ENCODE measurements around the gene FBXL13. TPM values are rescaled to one million over a fixed set of nuclear protein-coding genes. Genes with fewer than 3 reads are reported as not detected.
"Not testable (repeated sequence)": the region's sequence is repeated elsewhere in the genome, so short reads cannot be mapped to it uniquely, and the experiment has no call there.

Gene FBXL13
- polyA plus RNA-seq, 1 of the 3 experiments (the other 2 are of a cell fraction) = 1.1 TPM

DNA sequence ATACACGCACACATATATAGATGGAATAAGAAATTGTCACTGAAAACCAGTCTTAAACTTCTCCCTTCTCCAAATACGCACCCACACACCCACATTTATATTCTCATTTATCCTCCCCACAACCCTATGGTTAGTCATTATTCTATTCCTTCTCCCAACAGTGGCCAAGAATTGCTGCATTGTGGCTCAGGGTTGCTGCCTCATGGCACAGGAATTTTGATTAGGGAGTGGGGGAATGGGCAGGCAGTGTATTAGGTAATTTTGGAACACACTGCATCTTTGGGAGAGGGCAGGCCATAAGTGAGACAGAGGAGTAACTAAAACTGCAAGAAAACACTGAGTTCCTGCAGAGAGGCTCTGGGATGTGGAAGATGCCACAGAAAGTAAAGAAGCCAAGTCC is 38.6 kb upstream of the FBXL13 start (continued):
- TF ChIP-seq GATA2 (CRISPR knock-in tag; IDR thresholded peaks at IDR 0.05) = no peak
- TF ChIP-seq YY1 (IDR thresholded peaks at IDR 0.05; ENCODE audit: low read depth) = no peak
- TF ChIP-seq EP300 (IDR thresholded peaks at IDR 0.05; ENCODE audit: borderline replicate concordance in 1 of 2, low read depth in 1 of 2, low read length in 1 of 2) = no peak
- peak; percentile 68 for TF ChIP-seq TEAD4 (IDR thresholded peaks at IDR 0.05; ENCODE audit: borderline replicate concordance, insufficient read depth)
- TF ChIP-seq, protein P1, sequence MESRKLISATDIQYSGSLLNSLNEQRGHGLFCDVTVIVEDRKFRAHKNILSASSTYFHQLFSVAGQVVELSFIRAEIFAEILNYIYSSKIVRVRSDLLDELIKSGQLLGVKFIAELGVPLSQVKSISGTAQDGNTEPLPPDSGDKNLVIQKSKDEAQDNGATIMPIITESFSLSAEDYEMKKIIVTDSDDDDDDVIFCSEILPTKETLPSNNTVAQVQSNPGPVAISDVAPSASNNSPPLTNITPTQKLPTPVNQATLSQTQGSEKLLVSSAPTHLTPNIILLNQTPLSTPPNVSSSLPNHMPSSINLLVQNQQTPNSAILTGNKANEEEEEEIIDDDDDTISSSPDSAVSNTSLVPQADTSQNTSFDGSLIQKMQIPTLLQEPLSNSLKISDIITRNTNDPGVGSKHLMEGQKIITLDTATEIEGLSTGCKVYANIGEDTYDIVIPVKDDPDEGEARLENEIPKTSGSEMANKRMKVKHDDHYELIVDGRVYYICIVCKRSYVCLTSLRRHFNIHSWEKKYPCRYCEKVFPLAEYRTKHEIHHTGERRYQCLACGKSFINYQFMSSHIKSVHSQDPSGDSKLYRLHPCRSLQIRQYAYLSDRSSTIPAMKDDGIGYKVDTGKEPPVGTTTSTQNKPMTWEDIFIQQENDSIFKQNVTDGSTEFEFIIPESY (IDR thresholded peaks at IDR 0.05; ENCODE audit: borderline replicate concordance, low read depth) = no peak
- no peak for TF ChIP-seq RFX5 (IDR thresholded peaks at IDR 0.05; ENCODE audit: low read length)
- TF ChIP-seq FOXM1 (IDR thresholded peaks at IDR 0.05; ENCODE audit: low read depth) = no peak

DNA sequence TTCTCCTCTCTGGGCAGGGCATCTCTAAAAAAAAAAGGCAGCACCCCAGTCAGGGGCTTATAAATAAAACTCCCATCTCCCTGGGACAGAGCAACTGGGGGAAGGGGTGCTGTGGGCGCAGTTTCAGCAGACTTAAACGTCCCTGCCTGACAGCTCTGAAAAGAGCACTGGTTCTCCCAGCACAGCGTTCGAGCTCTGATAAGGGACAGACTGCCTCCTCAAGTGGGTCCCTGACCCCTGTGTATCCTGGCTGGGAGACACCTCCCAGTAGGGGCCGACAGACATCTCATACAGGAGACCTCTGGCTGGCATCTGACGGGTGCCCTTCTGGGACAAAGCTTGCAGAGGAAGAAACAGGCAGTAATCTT is 32.1 kb upstream of the FBXL13 start:
- H3K4me1 ChIP-seq (ENCODE audit: control insufficient read depth in 1 of 2, insufficient read depth in 2 of 2, low read depth in 1 of 2, low read length in 1 of 2); H3K9ac ChIP-seq; H3K4me3 ChIP-seq (ENCODE audit: low read depth in 2 of 2, low read length in 1 of 2); H3K27ac ChIP-seq (ENCODE audit: low read depth in 2 of 2, low read length in 1 of 2); POLR2A ChIA-PET; H3K79me2 ChIP-seq (ENCODE audit: insufficient read depth); DNase-seq; H3K4me2 ChIP-seq; H3K9me2 ChIP-seq; H4K20me1 ChIP-seq (ENCODE audit: insufficient read depth); H3K9me3 ChIP-seq; H2AFZ ChIP-seq (ENCODE audit: low read depth); H3K27me3 ChIP-seq (ENCODE audit: insufficient read depth): not testable (repeated sequence)
- H3K36me3 ChIP-seq (replicated peaks in 1 of 2; ENCODE audit: control insufficient read depth in 1 of 2, insufficient read depth in 2 of 2, low read length in 1 of 2) = peaks cover 29 to 60% of the 10 kb centered on the region in 2 experiments
- H3F3A ChIP-seq (replicated peaks; ENCODE audit: insufficient read depth) = peaks cover 16% of the 10 kb centered on the region
- CTCF ChIA-PET = interaction anchor here (1.4 kb wide), 1 partner anchor 13 kb away, joined by 3 read pairs; no protein-coding TSS in a partner anchor
- WGBS (ENCODE audit: low lambda C conversion rate) = 94% methylated on average over 6 of the region's 6 CpGs

- Histone ChIP-seq H4K20me1 (ENCODE audit: insufficient read depth) (no peaks in the 10 kb centered on the region), H3K4me3 (ENCODE audit: low read depth in 2 of 2, low read length in 1 of 2) (no peak overlapping the region), H3K9ac (no peak overlapping the region), H3K4me2 (no peak overlapping the region), H3K27ac (ENCODE audit: low read depth in 2 of 2, low read length in 1 of 2) (no peak overlapping the region), H3K79me2 (ENCODE audit: insufficient read depth) (no peaks in the 10 kb centered on the region), H3K4me1 (ENCODE audit: control insufficient read depth in 1 of 2, insufficient read depth in 2 of 2, low read depth in 1 of 2, low read length in 1 of 2) (no peaks in the 10 kb centered on the region), H2AFZ (ENCODE audit: low read depth) (no peak overlapping the region), H3F3A (replicated peaks; ENCODE audit: insufficient read depth) (peaks cover 16% of the 10 kb centered on the region), H3K9me2 (no peaks in the 10 kb centered on the region), H3K36me3 (replicated peaks in 1 of 2; ENCODE audit: control insufficient read depth in 1 of 2, insufficient read depth in 2 of 2, low read length in 1 of 2) (peaks cover 34 to 59% of the 10 kb centered on the region in 2 experiments), H3K9me3 (no peaks in the 10 kb centered on the region), H3K27me3 (ENCODE audit: insufficient read depth) (no peaks in the 10 kb centered on the region)
- WGBS (ENCODE audit: low lambda C conversion rate) = 97% methylated on average over 10 of the region's 12 CpGs
- CTCF ChIA-PET = interaction anchor here (1.2 to 1.4 kb wide), 2 partner anchors 13 to 170 kb away, joined by 3 to 4 read pairs; no protein-coding TSS in a partner anchor
- DNase-seq = no peak
- POLR2A ChIA-PET = interaction anchor here (0.6 to 1.3 kb wide), 2 partner anchors 43 to 357 kb away, joined by 4 to 6 read pairs; partner anchors contain the start of genes FAM185A and NAPEPLD
- TF ChIP-seq GATA2 (CRISPR knock-in tag; IDR thresholded peaks at IDR 0.05) = no peak
- TF ChIP-seq RFX5 (IDR thresholded peaks at IDR 0.05; ENCODE audit: low read length) = no peak
- TF ChIP-seq JUND (IDR thresholded peaks at IDR 0.05) = no peak
- TF ChIP-seq YY1 (IDR thresholded peaks at IDR 0.05; ENCODE audit: low read depth) = no peak
- TF ChIP-seq SIN3A (IDR thresholded peaks at IDR 0.05; ENCODE audit: borderline replicate concordance, low read depth, low read length) = no peak
- TF ChIP-seq TAF1 (IDR thresholded peaks at IDR 0.05; ENCODE audit: borderline replicate concordance, low read depth, low read length) = no peak
- TF ChIP-seq POLR2AphosphoS5 (IDR thresholded peaks at IDR 0.05; ENCODE audit: low read depth, low read length) = no peak
- TF ChIP-seq USF2 (IDR thresholded peaks at IDR 0.05; ENCODE audit: borderline replicate concordance, low read depth, low read length) = no peak
- no peak for TF ChIP-seq TEAD4 (IDR thresholded peaks at IDR 0.05; ENCODE audit: borderline replicate concordance, insufficient read depth)
- no peak for TF ChIP-seq MXI1 (IDR thresholded peaks at IDR 0.05; ENCODE audit: low read depth, low read length)
- TF ChIP-seq ELF1 (IDR thresholded peaks at IDR 0.05) = no peak
- no peak for TF ChIP-seq EZH2phosphoT487 (IDR thresholded peaks at IDR 0.05; ENCODE audit: borderline replicate concordance, low read depth)
These were observed 31.6 kb upstream of the FBXL13 start for GRCh38 chr7:103106005-103106702.
